Kidney (tissue), 14 donors: ENCODE measurements around the gene MPV17. TPM values are rescaled to one million over a fixed set of nuclear protein-coding genes. Genes with fewer than 3 reads are reported as not detected.

Experiments used
- DNase-seq, 5 donors: peaks; one replicate each; pipeline ENCODE4 v3.0.0-alpha.2; 2013 to 2020
- FAIRE-seq: peaks from 2 replicates; lab custom pipeline; 2012; peaks lifted over from hg19 to GRCh38; lab: Jason Lieb, UNC
- H3K27ac ChIP-seq, 2 donors: one replicate each; pipeline ENCODE4 v1.7.0; 2013; ENCODE audit warnings: low read depth in 2 of 2, low read length in 2 of 2, inconsistent platforms in 1 of 2
- H3K27me3 ChIP-seq: one replicate; pipeline ENCODE4 v1.7.1; 2013; ENCODE audit warnings: low read length, inconsistent platforms; ENCODE audit not compliant: control insufficient read depth, insufficient read depth
- H3K36me3 ChIP-seq, 3 donors: one replicate each; pipeline versions ENCODE4 v1.7.0 to v1.7.1; 2013; ENCODE audit warnings: low read length in 3 of 3, control low read depth in 1 of 3, inconsistent platforms in 1 of 3; ENCODE audit not compliant: insufficient read depth in 3 of 3, control insufficient read depth in 2 of 3
- H3K4me1 ChIP-seq, 3 donors: one replicate each; pipeline versions ENCODE4 v1.7.0 to v1.7.1; 2013; ENCODE audit warnings: low read length in 3 of 3, inconsistent platforms in 1 of 3, low read depth in 1 of 3; ENCODE audit not compliant: control insufficient read depth in 2 of 3, insufficient read depth in 2 of 3
- H3K4me3 ChIP-seq, 3 donors: one replicate each; pipeline versions ENCODE4 v1.7.0 to v1.8.1; 2013; ENCODE audit warnings: low read length in 3 of 3, control low read depth in 1 of 3, inconsistent platforms in 1 of 3
- H3K9ac ChIP-seq, 3 donors: one replicate each; pipeline versions ENCODE4 v1.7.0 to v1.7.1; 2013; ENCODE audit warnings: low read length in 3 of 3, control low read depth in 1 of 3, inconsistent platforms in 1 of 3
- H3K9me3 ChIP-seq, 3 donors: one replicate each; pipeline versions ENCODE4 v1.7.0 to v1.7.1; 2013; ENCODE audit warnings: low read length in 3 of 3, control low read depth in 1 of 3, inconsistent platforms in 1 of 3; ENCODE audit not compliant: control insufficient read depth in 2 of 3, insufficient read depth in 1 of 3
- intact Hi-C: fragments of 100-400 bp; cut with DNase I; formaldehyde crosslinking; loops from one replicate; pipeline ENCODE4 v1.11.1; 2022
- polyA plus RNA-seq: library from polyadenylated mRNA; stranded (reverse); fragments of 350-450 nt; fragmentation: Illumina TruSeq; extraction: RNeasy Lipid Tissue Mini Kit (QIAGEN cat#74804); gene quantifications from one replicate; pipeline ENCODE4 v1.2.3, GENCODE V29; 2014; ENCODE audit warnings: low read depth, low replicate concordance; ENCODE audit not compliant: insufficient read depth
- total RNA-seq: library from RNA; stranded (reverse); fragmentation: NEBNext Ultra II Directional; extraction: Animal tissue kit (Norgen Biotek cat#: 25700); gene quantifications from one replicate; pipeline ENCODE4 v1.2.1, GENCODE V29; 2021
- TF ChIP-seq, protein P1 (sequence below): IDR thresholded peaks from 3 replicates; pipeline ENCODE4 v1.5.1; 2012; ENCODE audit warnings: mild to moderate bottlenecking, moderate library complexity, borderline replicate concordance; ENCODE audit not compliant: insufficient read depth; ENCODE audit errors: extremely low read depth
- donor health status: control.
- donor health status: control.
- donor health status: control.
- donor health status: control.
- donor health status: control.
- donor health status: DM: yes; HTN: yes; CAD: no.
- donor health status: Normal renal cell carcinoma (clear cell type).

MPV17 gene
- total and polyA plus RNA-seq, 2 donors from 2014 or later = 66.2 to 120 TPM

DNA sequence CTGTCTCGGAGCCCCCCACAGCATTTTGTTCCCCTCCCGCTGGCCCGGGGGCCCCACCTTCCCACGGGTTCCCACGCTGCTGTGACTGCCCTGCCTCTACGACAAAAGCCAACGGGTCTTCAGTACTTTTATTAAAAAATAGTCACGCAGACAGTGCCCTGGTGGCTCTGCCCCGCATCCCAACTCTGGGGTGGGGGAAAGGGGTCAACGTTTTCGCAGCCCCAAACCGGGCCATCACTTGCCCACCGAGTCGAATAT is 15.7 kb downstream of the MPV17 start:
- Histone ChIP-seq H3K27me3 (peaks cover 17% of the 10 kb centered on the region), H3K27ac (no peak overlapping the region), H3K4me1 (peaks cover 0 to 3% (median 0%) of the 10 kb centered on the region in 3 donors), H3K9me3 (no peaks in the 10 kb centered on the region), H3K36me3 (no peaks in the 10 kb centered on the region), H3K4me3 (no peak overlapping the region), H3K9ac (no peak overlapping the region)
- TF ChIP-seq, protein P1, sequence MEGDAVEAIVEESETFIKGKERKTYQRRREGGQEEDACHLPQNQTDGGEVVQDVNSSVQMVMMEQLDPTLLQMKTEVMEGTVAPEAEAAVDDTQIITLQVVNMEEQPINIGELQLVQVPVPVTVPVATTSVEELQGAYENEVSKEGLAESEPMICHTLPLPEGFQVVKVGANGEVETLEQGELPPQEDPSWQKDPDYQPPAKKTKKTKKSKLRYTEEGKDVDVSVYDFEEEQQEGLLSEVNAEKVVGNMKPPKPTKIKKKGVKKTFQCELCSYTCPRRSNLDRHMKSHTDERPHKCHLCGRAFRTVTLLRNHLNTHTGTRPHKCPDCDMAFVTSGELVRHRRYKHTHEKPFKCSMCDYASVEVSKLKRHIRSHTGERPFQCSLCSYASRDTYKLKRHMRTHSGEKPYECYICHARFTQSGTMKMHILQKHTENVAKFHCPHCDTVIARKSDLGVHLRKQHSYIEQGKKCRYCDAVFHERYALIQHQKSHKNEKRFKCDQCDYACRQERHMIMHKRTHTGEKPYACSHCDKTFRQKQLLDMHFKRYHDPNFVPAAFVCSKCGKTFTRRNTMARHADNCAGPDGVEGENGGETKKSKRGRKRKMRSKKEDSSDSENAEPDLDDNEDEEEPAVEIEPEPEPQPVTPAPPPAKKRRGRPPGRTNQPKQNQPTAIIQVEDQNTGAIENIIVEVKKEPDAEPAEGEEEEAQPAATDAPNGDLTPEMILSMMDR = no peak
- no peak for FAIRE-seq
- intact Hi-C loops = loop anchor here (10.0 kb wide), 1 partner anchor 212 kb away; no protein-coding TSS in a partner anchor
- peak in 1 of 5 donors; percentile 69 for DNase-seq

DNA sequence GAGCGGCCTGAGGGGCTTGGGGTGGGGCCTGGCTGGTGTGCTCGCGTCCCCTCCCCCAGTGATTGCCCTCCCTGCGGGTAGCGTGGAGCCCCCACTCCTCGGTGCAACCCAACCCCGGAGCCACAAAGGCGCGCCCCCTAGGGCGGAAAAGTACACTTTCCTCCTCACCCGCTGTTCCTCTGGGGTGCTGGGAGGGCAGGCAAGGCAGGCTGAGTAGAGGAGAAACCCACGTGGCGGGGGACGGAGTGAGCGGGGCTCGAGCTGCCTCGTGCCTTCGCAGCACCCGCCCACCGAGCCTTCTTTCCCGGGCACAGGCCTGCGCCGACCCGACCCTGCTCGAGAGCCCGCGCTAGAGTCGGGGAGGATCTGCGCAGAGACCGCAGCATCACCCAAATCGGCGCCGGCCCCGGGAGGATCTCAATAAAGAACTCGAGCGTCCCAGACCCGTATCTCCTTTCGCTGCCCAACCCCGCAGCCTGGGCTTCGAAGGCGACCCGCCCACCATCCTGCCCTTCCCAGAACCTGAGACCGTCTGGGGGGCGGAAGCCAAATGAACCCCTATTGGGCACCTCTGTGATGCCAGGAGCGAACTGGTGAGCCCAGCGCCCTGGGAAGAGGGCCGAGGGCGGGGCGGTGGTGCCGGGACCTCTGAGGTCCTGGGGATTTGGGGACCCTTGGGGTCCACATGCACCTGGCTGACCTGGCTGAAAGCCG is 16.2 kb downstream of the MPV17 start:
- Histone ChIP-seq H3K4me1 (peaks cover 0 to 3% (median 0%) of the 10 kb centered on the region in 3 donors), H3K27ac (no peak overlapping the region), H3K9ac (no peak overlapping the region), H3K27me3 (peaks cover 17% of the 10 kb centered on the region), H3K9me3 (no peaks in the 10 kb centered on the region), H3K4me3 (no peak overlapping the region), H3K36me3 (no peaks in the 10 kb centered on the region)
- intact Hi-C loops = loop anchor here (10.0 kb wide), 1 partner anchor 212 kb away; no protein-coding TSS in a partner anchor
- DNase-seq (peak in 3 of 5 donors; percentile 20 to 73 (median 58)), FAIRE-seq (no peak)
- TF ChIP-seq, protein P1 = no peak

DNA sequence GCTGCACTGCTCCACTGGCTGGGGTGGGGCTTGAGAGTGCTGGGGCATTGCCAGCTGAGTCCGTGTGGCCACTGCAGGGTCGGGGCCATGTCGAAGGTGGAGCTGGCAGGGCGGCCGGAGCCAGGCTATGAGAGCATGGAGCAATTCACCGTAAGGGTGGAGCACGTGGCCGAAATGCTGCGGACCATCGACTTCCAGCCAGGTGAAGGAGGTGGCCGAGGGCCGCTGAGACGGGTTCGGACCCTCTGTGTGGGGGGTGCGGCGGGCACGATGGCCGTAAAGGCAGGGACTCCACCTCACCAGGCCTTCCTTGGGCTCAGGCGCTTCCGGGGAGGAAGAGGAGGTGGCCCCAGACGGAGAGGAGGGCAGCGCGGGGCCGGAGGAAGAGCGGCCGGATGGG is 16.8 kb downstream of the MPV17 start:
- Histone ChIP-seq H3K27ac (no peak overlapping the region), H3K36me3 (no peaks in the 10 kb centered on the region), H3K27me3 (peaks cover 17% of the 10 kb centered on the region), H3K4me1 (peaks cover 0 to 3% (median 0%) of the 10 kb centered on the region in 3 donors), H3K9me3 (no peaks in the 10 kb centered on the region), H3K9ac (no peak overlapping the region), H3K4me3 (no peak overlapping the region)
- TF ChIP-seq, protein P1 = no peak
- intact Hi-C loops = loop anchor here (10.0 kb wide), 1 partner anchor 211 kb away; no protein-coding TSS in a partner anchor
- DNase-seq (peak in 1 of 5 donors; percentile 78), FAIRE-seq (no peak)
